Small intestine (tissue), 7 donors: ENCODE measurements around the gene KRTAP10-1. TPM values are rescaled to one million over a fixed set of nuclear protein-coding genes. Genes with fewer than 3 reads are reported as not detected.
"Not testable (repeated sequence)": the region's sequence is repeated elsewhere in the genome, so short reads cannot be mapped to it uniquely, and the experiment has no call there.

Experiments used
- DNase-seq, 2 donors: peaks; one replicate each; pipeline versions ENCODE4 v3.0.0 to v3.0.0-alpha.2; 2013
- FAIRE-seq: peaks from 2 replicates; lab custom pipeline; 2012; peaks lifted over from hg19 to GRCh38; lab: Jason Lieb, UNC
- H3K27ac ChIP-seq, 3 donors: one replicate each; pipeline ENCODE4 v1.5.1; 2013; ENCODE audit warnings: low read length in 2 of 3, mild to moderate bottlenecking in 2 of 3, control low read depth in 1 of 3, inconsistent platforms in 1 of 3, low read depth in 1 of 3, moderate library complexity in 1 of 3
- H3K27me3 ChIP-seq, 3 donors: one replicate each; pipeline ENCODE4 v1.6.1; 2013; ENCODE audit warnings: low read length in 3 of 3, inconsistent platforms in 1 of 3; ENCODE audit not compliant: control insufficient read depth in 3 of 3, insufficient read depth in 3 of 3
- H3K36me3 ChIP-seq, 3 donors: one replicate each; pipeline ENCODE4 v1.6.1; 2013; ENCODE audit warnings: low read length in 3 of 3, inconsistent platforms in 1 of 3, low read depth in 1 of 3, mild to moderate bottlenecking in 1 of 3, moderate library complexity in 1 of 3; ENCODE audit not compliant: control insufficient read depth in 3 of 3, insufficient read depth in 2 of 3
- H3K4me1 ChIP-seq, 3 donors: one replicate each; pipeline ENCODE4 v1.6.1; 2013; ENCODE audit warnings: low read length in 2 of 3, inconsistent platforms in 1 of 3, low read depth in 1 of 3, mild to moderate bottlenecking in 1 of 3, moderate library complexity in 1 of 3; ENCODE audit not compliant: control insufficient read depth in 3 of 3, insufficient read depth in 2 of 3
- H3K4me3 ChIP-seq, 3 donors: one replicate each; pipeline ENCODE4 v1.5.1; 2013; ENCODE audit warnings: low read length in 3 of 3, control low read depth in 1 of 3, inconsistent platforms in 1 of 3, low read depth in 1 of 3, mild to moderate bottlenecking in 1 of 3, moderate library complexity in 1 of 3
- H3K9me3 ChIP-seq, 2 donors: one replicate each; pipeline ENCODE4 v1.6.1; 2013; ENCODE audit warnings: low read depth in 1 of 2, low read length in 1 of 2; ENCODE audit not compliant: control insufficient read depth in 2 of 2, insufficient read depth in 1 of 2
- WGBS, 3 donors: extraction: QIAGEN DNeasy Blood & Tissue Kit; methylation state at CpG; one replicate each; pipeline ENCODE4 v1.1.7; 2013; 5-methylcytosine and 5-hydroxymethylcytosine counted together
- polyA plus RNA-seq, 4 donors: library from polyadenylated mRNA; stranded (reverse) in 3 of 4; unstranded in 1 of 4; fragments of 200-250 nt in 3 of 4; fragments of 120-200 nt in 1 of 4; gene quantifications; one replicate each; pipeline versions ENCODE4 v1.2.1 to v1.2.3, GENCODE V29; 2013
- donor health status: healthy with polysubstance abuse.
- donor health status: control.
- donor health status: control.
- donor health status: Bipolar disorder and iron deficiency.
- donor health status: healthy.

KRTAP10-1 gene
- polyA plus RNA-seq, 4 donors: not detected

DNA sequence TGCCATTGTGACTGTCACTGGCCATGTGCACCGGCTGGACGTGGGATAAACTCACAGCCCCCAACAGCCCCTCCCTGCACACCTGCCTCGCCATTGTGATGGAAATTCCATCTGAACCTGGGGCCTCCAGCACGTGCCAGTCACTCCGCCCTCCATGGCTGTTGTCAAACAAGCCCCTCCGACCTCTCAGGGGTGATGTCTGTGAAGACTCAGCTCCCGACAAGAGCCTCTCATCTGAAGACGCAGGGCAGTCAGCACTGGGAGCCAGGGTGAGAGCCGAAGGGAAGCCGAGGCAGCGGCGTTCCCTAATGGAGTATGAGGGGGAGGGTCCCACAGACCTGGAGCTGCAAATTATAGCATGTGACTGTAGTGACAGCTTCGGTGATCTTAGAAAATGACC is 12.7 kb upstream of the KRTAP10-1 start:
- FAIRE-seq: no peak
- WGBS, 3 donors: 71 to 74% (median 74%) methylated on average over 13 of the region's 13 CpGs
- H3K9me3 ChIP-seq: peaks cover 0 to under 1% of the 10 kb centered on the region in 2 donors
- no peak for DNase-seq
- H3K27me3 ChIP-seq: peaks cover 0 to 5% (median 2%) of the 10 kb centered on the region in 3 donors
- no peak overlapping the region for H3K4me3 ChIP-seq
- no peaks in the 10 kb centered on the region for H3K4me1 ChIP-seq
- no peaks in the 10 kb centered on the region for H3K36me3 ChIP-seq
- H3K27ac ChIP-seq: no peak overlapping the region

DNA sequence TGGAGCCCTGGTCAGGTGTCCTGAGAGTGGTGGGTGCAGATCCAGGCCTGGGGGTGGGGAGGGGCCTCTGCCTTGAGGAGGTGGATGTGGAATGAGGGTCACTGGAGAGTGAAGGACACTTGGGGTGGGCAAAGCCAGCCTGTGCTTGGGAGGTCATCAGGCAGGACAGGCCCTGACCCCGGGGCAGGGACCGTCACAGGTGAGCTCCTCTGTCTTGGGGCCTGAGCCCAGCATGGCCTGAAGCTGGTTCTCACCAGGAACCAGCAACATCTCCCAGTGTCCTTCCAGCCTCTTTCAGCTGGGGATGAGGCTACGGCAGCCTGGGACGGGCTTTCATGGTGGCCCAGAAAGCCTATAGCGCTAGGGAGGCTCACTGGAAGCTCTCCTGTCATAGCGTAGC is 12.1 kb upstream of the KRTAP10-1 start:
- Histone ChIP-seq H3K4me3 (no peak overlapping the region), H3K27ac (no peak overlapping the region), H3K27me3 (peaks cover 0 to 2% (median 1%) of the 10 kb centered on the region in 3 donors), H3K36me3 (no peaks in the 10 kb centered on the region), H3K4me1 (no peaks in the 10 kb centered on the region), H3K9me3 (peaks cover 0 to 3% of the 10 kb centered on the region in 2 donors)
- no peak for FAIRE-seq
- DNase-seq: no peak
- 90 to 97% (median 95%) methylated on average over 6 of the region's 6 CpGs for WGBS, 3 donors

DNA sequence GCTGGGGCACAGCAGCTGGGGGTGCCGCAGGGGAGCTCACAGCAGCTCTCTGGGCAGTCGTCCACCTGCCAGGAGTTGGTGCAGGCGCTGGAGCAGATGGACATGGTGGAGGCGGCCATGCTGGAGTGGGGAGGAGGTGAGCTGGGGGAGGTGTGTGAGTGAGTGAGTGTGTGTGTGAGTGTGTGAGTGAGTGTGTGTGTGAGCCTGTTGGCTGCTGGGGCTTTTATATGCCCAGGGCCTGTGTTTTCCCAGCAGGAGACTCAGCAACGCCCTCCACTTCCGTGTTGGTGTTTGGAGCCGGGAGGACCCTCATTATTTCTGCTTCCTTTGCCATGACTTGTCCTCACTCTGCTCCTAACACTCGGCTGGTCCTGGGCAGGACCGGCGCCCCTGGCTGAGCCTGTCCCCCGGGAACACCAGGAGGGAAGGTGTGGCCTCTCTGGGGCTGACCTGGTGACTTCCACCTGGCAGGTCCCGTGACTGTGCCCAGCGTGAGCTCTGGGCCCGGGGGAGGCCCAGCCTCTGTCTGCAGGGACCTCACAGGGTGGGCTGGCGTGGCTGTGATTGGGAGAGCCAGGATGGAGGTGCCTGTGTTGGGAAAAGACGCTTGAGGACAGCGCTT is 11.5 kb upstream of the KRTAP10-1 start, which contains the start of gene KRTAP10-2:
TSS of gene KRTAP10-2 (minus strand) at position 166 of the 622 bp plus-strand sequence. CDS start at position 119, 47 bp downstream.
- peaks cover 0 to 2% (median 0%) of the 10 kb centered on the region in 3 donors for H3K27me3 ChIP-seq
- H3K36me3 ChIP-seq: no peaks in the 10 kb centered on the region
- H3K9me3 ChIP-seq: peaks cover 0 to 3% of the 10 kb centered on the region in 2 donors
- DNase-seq: no peak
- no peak within 1 kb of the TSS for H3K27ac ChIP-seq
- 44 to 62% (median 48%) methylated on average over 17 of the region's 17 CpGs for WGBS, 3 donors
- no peaks in the 10 kb centered on the region for H3K4me1 ChIP-seq
- no peak for FAIRE-seq
- H3K4me3 ChIP-seq: no peak within 1 kb of the TSS

DNA sequence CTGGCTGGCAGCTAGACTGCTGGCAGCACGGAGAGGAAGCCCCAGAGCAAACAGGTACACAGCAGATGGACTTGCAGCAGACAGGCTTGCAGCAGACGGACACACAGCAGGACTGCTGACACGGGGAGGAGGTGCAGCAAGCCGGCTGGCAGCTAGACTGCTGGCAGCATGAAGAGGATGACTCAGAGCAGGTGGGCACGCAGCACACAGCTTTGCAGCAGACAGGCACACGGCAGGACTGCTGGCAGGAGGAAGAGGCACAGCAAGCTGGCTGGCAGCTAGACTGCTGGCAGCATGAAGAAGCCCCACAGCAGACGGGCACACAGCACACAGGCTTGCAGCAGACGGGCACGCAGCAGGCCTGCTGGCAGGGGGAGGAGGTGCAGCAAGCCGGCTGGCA is 10.8 kb upstream of the KRTAP10-1 start:
- FAIRE-seq (no peak), DNase-seq (no peak)
- no peaks in the 10 kb centered on the region for H3K4me1 ChIP-seq
- H3K27ac ChIP-seq: no peak overlapping the region
- peaks cover 0 to 2% (median 0%) of the 10 kb centered on the region in 3 donors for H3K27me3 ChIP-seq
- H3K4me3 ChIP-seq: no peak overlapping the region
- H3K9me3 ChIP-seq: peaks cover 0 to 3% of the 10 kb centered on the region in 2 donors
- 50 to 62% (median 55%) methylated on average over 9 to 10 of the region's 10 CpGs for WGBS, 3 donors
- no peaks in the 10 kb centered on the region for H3K36me3 ChIP-seq

DNA sequence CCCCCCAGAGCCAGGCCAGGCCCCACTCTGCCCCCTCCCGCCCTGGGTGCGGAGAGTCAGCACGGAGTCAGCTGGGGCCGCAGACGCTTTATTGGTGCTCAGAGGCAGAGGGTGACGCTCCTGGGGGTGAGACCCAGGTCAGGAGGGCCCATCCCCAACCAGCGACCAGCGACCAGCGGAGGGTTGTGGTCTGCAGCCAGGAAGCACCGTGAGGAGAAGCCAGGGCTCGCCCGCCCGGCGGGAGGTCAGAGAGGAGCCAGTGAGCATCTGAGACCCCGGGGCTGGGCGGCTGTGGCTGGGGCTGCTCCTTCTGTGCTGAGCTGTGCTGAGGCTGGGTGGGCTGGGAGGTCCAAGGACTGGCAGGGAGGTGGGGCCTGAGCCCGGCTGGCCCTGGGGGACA is 10.3 kb upstream of the KRTAP10-1 start:
- DNase-seq, H3K36me3 ChIP-seq, H3K27me3 ChIP-seq, H3K27ac ChIP-seq, H3K9me3 ChIP-seq, H3K4me1 ChIP-seq, H3K4me3 ChIP-seq, FAIRE-seq: not testable (repeated sequence)
- 53 to 60% (median 54%) methylated on average over 16 to 17 of the region's 17 CpGs for WGBS, 3 donors

DNA sequence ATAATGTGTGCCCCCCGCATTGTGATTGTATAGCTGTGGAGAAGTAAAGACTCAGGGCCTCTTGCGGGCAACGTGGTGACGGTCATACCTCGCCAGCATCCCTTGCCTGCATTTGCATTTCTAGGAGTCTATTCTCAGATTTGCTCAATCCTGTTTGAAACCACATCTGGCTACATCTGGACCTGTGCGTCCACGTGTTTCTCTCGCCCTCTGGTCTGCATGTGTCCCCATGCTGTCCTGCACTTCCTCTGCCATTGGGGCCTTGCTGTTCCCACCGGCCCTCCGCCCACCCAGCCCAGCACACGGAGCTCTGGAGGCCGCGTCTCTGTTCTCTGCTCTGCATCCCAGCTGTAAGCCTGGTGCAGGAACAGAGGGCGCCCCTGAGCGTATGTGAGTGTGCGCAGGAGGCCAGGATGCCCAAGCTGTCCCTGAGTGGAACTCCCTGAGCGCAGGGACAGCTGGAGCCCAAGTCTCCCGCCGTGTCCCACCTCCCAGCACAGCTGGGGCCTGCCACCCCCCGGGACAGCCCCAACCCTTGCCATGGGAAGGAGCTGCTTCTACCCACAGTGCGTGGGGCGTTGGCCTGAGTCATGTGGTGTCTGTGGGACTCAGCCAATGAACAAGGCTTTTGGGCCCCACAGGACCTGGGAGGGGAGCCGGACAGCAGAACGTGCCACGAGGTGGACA is 9.7 kb upstream of the KRTAP10-1 start:
- no peak for DNase-seq
- H3K9me3 ChIP-seq: peaks cover 0 to 3% of the 10 kb centered on the region in 2 donors
- WGBS, 3 donors: 71 to 76% (median 72%) methylated on average over 23 to 25 of the region's 25 CpGs
- H3K27me3 ChIP-seq: peaks cover 0 to 2% (median 0%) of the 10 kb centered on the region in 3 donors
- no peak overlapping the region for H3K27ac ChIP-seq
- H3K4me1 ChIP-seq: no peaks in the 10 kb centered on the region
- H3K4me3 ChIP-seq: no peak overlapping the region
- no peak for FAIRE-seq
- H3K36me3 ChIP-seq: no peaks in the 10 kb centered on the region

DNA sequence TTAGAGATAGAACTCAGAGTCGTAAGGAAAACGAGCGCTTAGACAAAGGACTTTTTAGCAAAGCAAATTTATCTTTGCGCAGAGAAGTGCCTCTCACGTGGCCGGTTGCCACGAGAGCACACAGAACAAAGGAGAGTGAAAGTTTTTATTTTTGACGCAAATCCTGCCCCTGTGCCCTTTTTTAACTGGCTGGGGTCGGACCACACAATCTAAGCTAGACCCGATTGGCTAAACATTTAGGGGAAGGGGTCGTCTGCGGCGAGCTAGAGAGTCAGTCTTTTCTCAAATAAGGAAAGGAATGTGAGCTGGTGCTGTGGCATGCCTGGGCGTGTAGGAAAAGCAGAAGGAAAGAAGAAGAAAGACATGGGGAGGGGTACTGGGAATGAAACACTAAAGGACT is 8.9 kb upstream of the KRTAP10-1 start:
- H3K4me1 ChIP-seq: no peaks in the 10 kb centered on the region
- H3K27ac ChIP-seq: no peak overlapping the region
- FAIRE-seq: no peak
- no peak for DNase-seq
- H3K36me3 ChIP-seq: no peaks in the 10 kb centered on the region
- H3K4me3 ChIP-seq: no peak overlapping the region
- H3K9me3 ChIP-seq: peaks cover 0 to 3% of the 10 kb centered on the region in 2 donors
- H3K27me3 ChIP-seq: peaks cover 0 to 2% (median 0%) of the 10 kb centered on the region in 3 donors
- WGBS, 3 donors: 38 to 45% (median 40%) methylated on average over 14 of the region's 14 CpGs

DNA sequence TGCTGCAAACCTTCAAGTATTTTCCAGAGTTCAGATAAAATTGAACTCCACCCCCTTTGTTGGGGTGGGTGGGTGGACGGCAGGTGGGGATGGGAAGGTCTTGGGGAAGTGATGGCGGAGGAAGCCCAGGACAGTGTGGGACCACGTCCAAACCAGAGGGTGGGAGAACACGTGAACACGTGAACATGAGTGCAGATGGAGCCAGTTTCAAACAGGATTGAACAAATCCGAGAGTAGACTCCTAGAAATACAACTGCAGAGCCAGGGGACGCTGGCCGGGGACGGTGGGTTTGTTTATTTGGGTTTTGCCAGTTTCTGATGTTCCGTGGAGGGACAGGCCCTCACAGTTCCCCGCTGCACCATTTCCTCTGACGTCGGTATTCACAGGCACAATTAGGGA is 8.4 kb upstream of the KRTAP10-1 start:
- Histone ChIP-seq H3K27ac (no peak overlapping the region), H3K4me3 (no peak overlapping the region), H3K27me3 (peaks cover 0 to 2% (median 0%) of the 10 kb centered on the region in 3 donors), H3K36me3 (no peaks in the 10 kb centered on the region), H3K4me1 (no peaks in the 10 kb centered on the region), H3K9me3 (peaks cover 0 to 3% of the 10 kb centered on the region in 2 donors)
- no peak for FAIRE-seq
- 73 to 77% (median 74%) methylated on average over 13 of the region's 13 CpGs for WGBS, 3 donors
- DNase-seq: no peak
